NB4 (cell line): ENCODE results near the gene BRWD1.
A peak's percentile ranks its signal among the peaks of the same experiment; 100 is the strongest.

Experiments
- DNase-seq: peaks from one replicate; pipeline ENCODE4 v3.0.0; 2010; ENCODE audit warnings: low read depth
- H3K4me3 ChIP-seq: one replicate; pipeline ENCODE4 v1.5.1; 2011; ENCODE audit warnings: mild to moderate bottlenecking, low read depth, low read length, moderate library complexity
- CTCF ChIP-seq: IDR thresholded peaks from one replicate; pipeline ENCODE4 v1.5.1; 2012; ENCODE audit warnings: low read depth, low read length
- MAX ChIP-seq: IDR thresholded peaks from 2 replicates; pipeline ENCODE4 v1.6.1; 2011; ENCODE audit warnings: low read depth, low read length
- MYC ChIP-seq: IDR thresholded peaks from 2 replicates; pipeline ENCODE4 v1.6.1; 2011; ENCODE audit warnings: low read depth, low read length
- POLR2A ChIP-seq: IDR thresholded peaks from 2 replicates; pipeline ENCODE4 v1.6.1; 2011; ENCODE audit warnings: mild to moderate bottlenecking; ENCODE audit not compliant: insufficient read length; ENCODE audit errors: extremely low read depth

Gene BRWD1

GRCh38 chr21:39184050-39184980, 129.1 kb downstream of the BRWD1 start:
- peak; percentile 29 for DNase-seq
- peak overlapping the region; percentile 79 for H3K4me3 ChIP-seq
- TF ChIP-seq MYC (no peak), MAX (no peak), POLR2A (no peak), CTCF (no peak)

- peak within 1 kb of the TSS; percentile 92 for H3K4me3 ChIP-seq
- peak; percentile 95 for DNase-seq
- TF ChIP-seq CTCF (no peak), MAX (peak; percentile 90), POLR2A (peak; percentile 89), MYC (peak; percentile 91)
Observed at GRCh38 chr21:39183272-39184049, 130.0 kb downstream of the BRWD1 start, which contains the start of gene PSMG1. PSMG1 (minus strand) TSS chr21:39183451; CDS start chr21:39183385, 66 bp downstream.

GRCh38 chr21:39182484-39183271, 130.8 kb downstream of the BRWD1 start:
- TF ChIP-seq CTCF (no peak), MAX (no peak), MYC (0 out of 2 replicates have a peak, but pooled peaks have one; percentile 23), POLR2A (no peak)
- DNase-seq = peak; percentile 11

GRCh38 chr21:39182016-39182415, 131.4 kb downstream of the BRWD1 start:
- H3K4me3 ChIP-seq = peak overlapping the region; percentile 92
- DNase-seq = peak; percentile 20
- TF ChIP-seq MAX (no peak), POLR2A (no peak), CTCF (no peak), MYC (no peak)

More at GRCh38 chr21:39182484-39183271, 130.8 kb downstream of the BRWD1 start:
- peak overlapping the region; percentile 92 for H3K4me3 ChIP-seq
